HG02763 (cell line): Measurements from ENCODE around the gene PIP5K1C.
"Not testable (repeated sequence)": the region's sequence is repeated elsewhere in the genome, so short reads cannot be mapped to it uniquely, and the experiment has no call there.

ENCODE experiments used
- ATAC-seq: cut with Tn5 transposase; IDR thresholded peaks from one replicate; pipeline ENCODE4 v1.9.1; 2021; ENCODE audit warnings: mild to moderate bottlenecking, moderate library complexity; ENCODE audit not compliant: unreplicated experiment

The PIP5K1C gene

DNA sequence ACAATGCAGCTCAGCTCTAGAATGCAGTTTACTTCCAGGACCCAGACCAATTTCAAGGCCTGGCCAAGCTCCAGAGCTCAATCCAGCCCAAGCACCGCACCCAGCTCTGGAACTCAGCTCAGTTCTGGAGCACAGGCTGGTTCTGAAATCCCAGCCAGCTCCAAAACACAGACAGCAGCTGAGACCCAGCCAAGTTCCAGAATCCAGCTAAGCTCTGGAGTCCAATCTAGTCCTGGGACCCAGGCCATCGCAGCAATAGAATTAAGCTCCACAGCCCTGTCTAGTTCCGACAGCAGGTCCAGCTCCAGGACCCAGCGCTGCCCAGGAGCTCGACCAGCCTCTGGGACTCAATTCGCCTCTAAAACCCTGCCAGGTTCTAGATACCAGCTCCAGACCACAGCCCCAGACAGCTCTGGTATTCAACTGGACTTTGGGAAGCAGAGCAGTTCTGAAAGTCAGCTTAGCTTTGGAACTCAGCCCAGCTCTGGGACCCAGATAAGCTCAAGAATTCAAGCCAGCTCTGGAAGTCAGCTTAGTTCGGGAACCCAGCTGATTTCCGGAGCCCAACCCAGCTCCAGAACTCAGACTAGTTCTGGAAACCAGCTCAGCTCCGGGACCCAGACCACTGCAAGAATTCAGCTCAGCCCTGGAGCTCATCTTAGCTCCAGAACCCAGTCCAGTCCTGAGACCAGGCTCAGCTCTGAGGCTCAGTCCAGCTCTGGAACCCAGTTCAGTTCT, 108.2 kb downstream of the PIP5K1C start:
- ATAC-seq: no peak

DNA sequence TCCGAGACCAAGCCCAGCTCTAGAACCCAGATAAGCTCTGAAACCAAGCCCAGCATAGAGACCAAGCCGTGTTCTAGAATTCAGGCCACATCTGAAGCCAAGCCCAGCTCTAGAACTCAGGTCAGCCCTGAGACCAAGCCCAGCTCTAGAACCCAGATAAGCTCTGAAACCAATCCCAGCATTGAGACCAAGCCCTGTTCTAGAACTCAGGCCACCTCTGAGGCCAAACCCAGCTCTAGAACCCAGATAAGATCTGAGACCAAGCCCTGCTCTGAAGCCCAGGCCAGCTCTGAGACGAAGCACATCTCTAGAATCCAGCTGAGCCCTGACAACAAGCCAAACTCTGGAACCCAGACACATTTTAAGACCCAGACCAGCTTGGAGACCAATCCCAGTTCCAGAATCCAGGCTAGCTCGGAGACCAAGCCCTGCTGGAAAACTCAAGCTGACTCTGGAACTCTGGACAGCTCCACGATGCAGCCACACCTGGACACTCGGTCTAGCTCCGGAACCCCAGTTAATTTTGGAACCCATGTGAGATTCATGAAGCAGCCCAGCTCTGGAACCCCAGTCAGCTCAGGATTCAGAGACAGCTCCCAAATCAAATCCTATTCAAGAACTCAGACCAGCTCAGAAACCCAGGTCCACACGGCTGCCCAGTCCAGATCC, 109.1 kb downstream of the PIP5K1C start:
- ATAC-seq: no peak

DNA sequence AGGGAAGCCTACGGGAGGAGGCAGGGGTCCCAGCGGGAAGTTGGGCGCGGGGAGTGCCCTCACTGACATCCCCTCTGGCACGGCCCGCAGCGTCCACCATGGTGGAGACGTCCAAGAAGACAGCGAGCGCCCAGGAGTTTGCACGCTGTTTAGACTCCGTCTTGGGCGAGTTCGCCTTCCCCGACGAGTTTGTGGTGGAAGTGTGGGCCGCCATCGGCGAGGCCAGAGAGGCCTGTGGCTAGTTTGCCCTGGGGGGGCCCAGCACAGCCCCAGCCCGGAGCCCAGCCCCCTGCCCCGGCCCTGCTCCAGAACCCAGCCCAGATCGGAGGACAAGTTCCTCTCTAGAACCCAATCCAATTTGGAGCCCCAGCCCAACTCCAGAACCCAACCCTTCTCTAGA, 110.3 kb downstream of the PIP5K1C start:
- ATAC-seq: no peak

DNA sequence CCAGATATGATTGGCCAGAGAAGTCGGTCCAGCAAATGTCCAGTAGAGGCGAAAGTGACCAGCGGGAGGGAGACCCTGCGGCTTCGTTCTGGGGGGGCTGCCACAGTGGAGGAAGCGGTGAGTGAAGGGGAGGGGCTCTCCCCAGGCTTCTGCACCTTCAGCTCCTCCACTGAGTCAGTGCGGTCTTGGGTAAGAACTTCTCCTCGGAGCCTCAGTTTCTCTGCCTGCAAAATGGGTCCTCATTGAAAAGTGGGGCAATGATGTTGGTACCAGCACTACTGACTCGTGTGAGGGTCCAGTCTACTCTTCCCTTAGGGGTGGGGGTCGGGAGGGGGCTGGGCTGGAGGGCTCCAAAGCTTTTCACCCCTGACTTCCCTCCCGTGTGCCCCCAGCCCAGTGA, 110.8 kb downstream of the PIP5K1C start:
- ATAC-seq: no peak

DNA sequence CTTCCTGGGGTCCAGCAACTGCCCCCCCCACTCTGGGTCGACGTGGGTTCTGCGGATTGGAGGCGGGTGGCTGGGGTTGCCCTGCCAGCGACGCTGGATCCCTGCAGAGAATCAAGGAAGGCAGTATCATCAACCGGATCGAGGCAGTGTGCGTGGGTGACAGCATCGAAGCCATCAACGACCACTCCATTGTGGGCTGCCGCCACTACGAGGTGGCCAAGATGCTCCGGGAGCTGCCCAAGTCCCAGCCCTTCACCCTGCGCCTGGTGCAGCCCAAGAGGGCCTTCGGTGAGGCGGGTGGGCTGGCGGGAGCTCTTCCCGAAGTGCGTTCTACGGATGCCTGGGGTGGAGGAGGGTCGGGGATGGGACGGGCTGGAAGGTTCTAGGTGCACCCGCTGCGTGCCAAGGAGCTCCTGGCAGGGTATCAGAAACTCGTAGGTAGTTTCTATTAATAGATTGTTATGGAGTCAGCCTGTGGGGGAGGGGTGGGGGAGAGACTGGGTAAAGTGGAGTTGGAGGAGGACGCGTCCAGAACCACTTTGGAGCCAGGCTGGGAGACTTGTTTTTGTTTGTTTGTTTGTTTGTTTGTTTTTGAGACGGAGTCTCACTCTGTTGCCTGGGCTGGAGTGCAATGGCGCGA, 113.4 kb downstream of the PIP5K1C start:
- ATAC-seq: no peak

DNA sequence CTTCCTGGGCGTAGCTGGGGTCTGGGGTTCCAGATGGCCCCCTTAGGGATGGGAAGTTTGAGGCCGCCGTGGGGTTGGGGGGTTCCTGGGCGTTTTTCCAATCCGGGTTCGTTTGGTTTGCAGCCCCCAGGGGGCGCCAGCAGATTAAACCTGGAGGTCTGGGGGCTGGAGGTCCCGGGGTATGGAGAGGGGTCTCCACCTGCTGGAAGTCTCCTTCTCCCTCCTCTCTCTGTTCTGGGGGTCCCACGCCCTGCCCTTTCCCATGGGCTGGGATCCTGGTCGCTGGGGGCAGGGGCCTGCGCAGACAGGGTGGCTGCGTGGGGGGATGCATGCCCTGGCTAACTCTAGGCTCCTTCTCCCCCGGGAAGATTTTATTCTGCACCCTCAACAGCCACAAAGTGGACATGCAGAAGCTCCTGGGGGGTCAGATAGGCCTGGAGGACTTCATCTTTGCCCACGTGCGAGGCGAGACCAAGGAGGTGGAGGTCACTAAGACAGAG, 114.1 kb downstream of the PIP5K1C start:
- ATAC-seq: no peak

DNA sequence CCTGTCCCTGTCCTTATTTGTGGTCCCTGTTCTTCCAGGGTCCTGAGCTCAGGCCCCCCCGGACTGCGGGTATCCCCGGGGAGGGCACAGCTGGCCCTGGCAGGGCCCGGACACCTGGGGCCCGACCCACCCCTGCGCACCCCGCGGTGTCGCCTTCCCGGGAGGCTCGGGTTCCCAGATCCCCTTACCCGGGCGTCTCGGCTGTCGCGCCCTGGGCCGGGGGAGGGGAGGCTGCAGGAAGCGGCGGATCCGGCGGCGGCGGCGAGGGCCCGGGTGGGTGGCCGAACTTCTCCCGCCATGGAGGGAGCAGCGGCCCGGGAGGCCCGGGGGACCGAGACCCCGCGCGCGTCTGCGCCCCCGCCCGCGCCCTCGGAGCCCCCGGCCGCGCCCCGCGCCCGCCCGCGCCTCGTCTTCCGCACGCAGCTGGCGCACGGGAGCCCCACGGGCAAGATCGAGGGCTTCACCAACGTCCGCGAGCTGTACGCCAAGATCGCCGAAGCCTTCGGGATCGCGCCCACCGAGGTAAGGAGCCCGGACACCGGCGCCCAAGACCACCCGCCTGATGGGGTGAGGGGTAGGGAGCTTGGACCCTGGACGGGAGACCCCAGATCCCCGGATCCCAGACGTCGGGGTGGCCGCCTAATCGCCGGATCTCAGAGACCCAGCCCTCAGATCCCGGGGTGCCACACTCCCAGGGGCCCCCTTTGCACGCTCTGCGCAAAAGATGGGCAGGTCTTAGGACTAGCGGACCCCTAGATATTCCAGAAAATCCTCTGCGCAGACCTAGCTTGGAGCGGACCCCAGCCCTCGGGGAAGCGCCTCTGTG, 114.8 kb downstream of the PIP5K1C start, which contains the start of gene GIPC3:
GIPC3 (plus strand) TSS at position 178 of the 826 bp plus-strand sequence; CDS start at position 298, 120 bp downstream.
- ATAC-seq: no peak

DNA sequence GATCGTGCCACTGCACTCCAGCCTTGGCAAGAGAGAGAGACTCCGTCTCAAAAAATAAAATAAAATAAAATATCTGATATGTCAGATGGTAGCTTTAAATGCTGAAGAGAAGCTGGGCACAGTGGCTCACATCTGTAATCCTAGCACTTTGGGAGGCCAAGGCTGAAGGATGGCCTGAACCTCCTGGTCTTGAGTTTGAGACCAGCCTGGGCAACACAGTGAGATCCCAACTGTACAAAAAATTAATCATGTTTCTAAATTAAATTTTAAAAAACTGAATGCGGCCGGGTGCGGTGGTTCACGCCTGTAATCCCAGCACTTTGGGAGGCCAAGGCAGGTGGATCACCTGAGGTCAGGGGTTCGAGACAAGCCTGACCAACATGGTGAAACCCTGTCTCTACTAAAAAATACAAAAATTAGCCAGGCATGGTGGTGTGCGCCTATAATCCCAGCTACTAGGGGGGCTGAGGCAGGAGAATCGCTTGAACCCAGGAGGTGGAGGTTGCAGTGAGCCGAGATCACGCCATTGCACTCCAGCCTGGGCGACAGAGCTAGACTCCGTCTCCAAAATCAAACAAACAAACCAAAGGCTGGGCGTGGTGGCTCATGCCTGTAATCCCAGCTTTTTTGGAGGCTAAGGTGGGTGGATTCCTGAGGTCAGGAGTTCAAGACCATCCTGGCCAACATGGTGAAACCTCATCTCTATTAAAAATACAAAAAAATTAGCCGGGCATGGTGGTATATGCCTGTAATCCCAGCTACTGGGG, 116.0 kb downstream of the PIP5K1C start:
- ATAC-seq: not testable (repeated sequence)

DNA sequence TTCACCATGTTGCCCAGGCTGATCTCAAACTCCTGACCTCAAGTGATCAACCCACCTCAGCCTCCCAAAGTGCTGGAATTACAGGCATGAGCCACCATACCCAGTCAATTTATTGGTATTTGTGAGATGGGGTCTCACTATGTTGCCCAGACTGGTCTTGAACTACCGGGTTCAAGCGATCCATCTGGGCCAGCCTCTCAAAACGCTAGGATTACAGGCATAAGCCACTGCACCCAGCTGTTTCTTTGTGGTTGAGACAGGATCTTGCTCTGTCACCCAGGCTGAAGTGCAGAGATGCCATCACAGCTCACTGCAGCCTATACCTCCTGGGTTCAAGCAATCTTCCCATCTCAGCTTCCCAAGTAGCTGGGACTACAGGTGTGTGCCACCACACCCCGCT, 118.5 kb downstream of the PIP5K1C start:
- ATAC-seq: not testable (repeated sequence)
